ENCODE results near the gene TMEM141. TPM values are rescaled to one million over a fixed set of nuclear protein-coding genes. Genes with fewer than 3 reads are reported as not detected.

Gene TMEM141
- total and polyA plus RNA-seq, 2 of the 8 experiments (the other 6 are each of a cell fraction or from before 2014, with no cell fraction given), result 51.1 to 137 TPM

GRCh38 chr9:136773386-136774044 is 17.6 kb upstream of the TMEM141 start:
- Histone ChIP-seq H3K79me2 (ENCODE audit: control insufficient read depth in 1 of 2, insufficient read depth in 2 of 2, low read length in 2 of 2) (no peaks in the 10 kb centered on the region), H3K4me1 (replicated peaks in 1 of 4; ENCODE audit: control insufficient read depth in 3 of 4, insufficient read depth in 4 of 4, low read length in 3 of 4) (no peaks in the 10 kb centered on the region), H3K9me3 (ENCODE audit: insufficient read depth in 2 of 2, low read depth in 1 of 2, low read length in 1 of 2) (peaks cover 0 to 7% of the 10 kb centered on the region in 2 experiments), H3K79me1 (ENCODE audit: low read depth, low read length) (no peaks in the 10 kb centered on the region), H3K14ac (ENCODE audit: insufficient read length) (no peak overlapping the region), H4K8ac (ENCODE audit: extremely low read depth, insufficient read depth, low read length) (no peak overlapping the region), H2BK120ac (replicated peaks; ENCODE audit: low read depth, low read length) (no peak overlapping the region), H4K20me1 (replicated peaks in 1 of 2; ENCODE audit: control insufficient read depth in 1 of 2, insufficient read depth in 2 of 2, low read length in 2 of 2) (no peaks in the 10 kb centered on the region), H3K23ac (ENCODE audit: insufficient read length) (no peak overlapping the region), H2BK12ac (ENCODE audit: low read depth, low read length) (no peak overlapping the region), H4K91ac (replicated peaks; ENCODE audit: insufficient read length, low read length) (no peak overlapping the region), H3K27ac (ENCODE audit: low read depth, low read length) (no peak overlapping the region), H3K4ac (replicated peaks; ENCODE audit: insufficient read length, low read depth, low read length) (no peak overlapping the region), H3K18ac (ENCODE audit: extremely low read depth, low read length) (no peak overlapping the region), H3K56ac (replicated peaks; ENCODE audit: insufficient read length, low read depth, low read length) (no peak overlapping the region), H2BK5ac (ENCODE audit: low read depth, low read length) (no peak overlapping the region), H3K36me3 (ENCODE audit: control insufficient read depth in 2 of 4, insufficient read depth in 4 of 4, low read length in 3 of 4) (no peaks in the 10 kb centered on the region), H3K4me3 (ENCODE audit: extremely low read depth in 1 of 4, insufficient read depth in 2 of 4, low read depth in 3 of 4, low read length in 4 of 4) (no peak overlapping the region), H4K5ac (ENCODE audit: insufficient read length, low read depth, low read length) (no peak overlapping the region), H2AK5ac (ENCODE audit: low read depth, low read length) (no peak overlapping the region), H2AFZ (ENCODE audit: low read length) (peak overlapping the region; percentile 100), H3K9ac (replicated peaks in 1 of 4; ENCODE audit: extremely low read depth in 1 of 4, low read depth in 3 of 4, low read length in 3 of 4) (no peak overlapping the region), H3K4me2 (ENCODE audit: insufficient read depth in 1 of 2, low read depth in 2 of 2, low read length in 2 of 2) (no peak overlapping the region; a peak in 1 of 4 replicates), H3K27me3 (replicated peaks in 1 of 4; ENCODE audit: control insufficient read depth in 3 of 4, extremely low read depth in 1 of 4, insufficient read depth in 3 of 4, low read length in 3 of 4) (peaks cover 0 to 4% (median 1%) of the 10 kb centered on the region in 4 experiments; a peak in 3 of 7 replicates), H3K23me2 (ENCODE audit: low read depth, low read length) (no peaks in the 10 kb centered on the region), H2BK20ac (ENCODE audit: low read length) (no peak overlapping the region), H2BK15ac (ENCODE audit: low read length) (no peak overlapping the region)
- WGBS, 2 experiments (ENCODE audit: extremely low coverage in 1 of 2, insufficient coverage in 1 of 2, insufficient read length in 1 of 2, insufficient replicate concordance in 2 of 2, low coverage in 1 of 2, low lambda C conversion rate in 2 of 2, missing lambda C conversion rate in 1 of 2), result 76% methylated on average over 7 of the region's 7 CpGs; no CpG with 5 or more reads in 1 of the 2 experiments
- ChIA-PET POLR2A (ENCODE audit: partially characterized antibody) (interaction anchor here (2.4 kb wide), 1 partner anchor 10 kb away, joined by 5 read pairs; no protein-coding TSS in a partner anchor), CTCF (ENCODE audit: partially characterized antibody) (interaction anchor here (1.4 to 9.6 kb wide), 4 partner anchors 12 to 32 kb away, joined by 4 to 42 read pairs (median 20); partner anchors contain the start of gene LCN8)
- DNase-seq (ENCODE audit: low read depth in 1 of 2, low spot score in 2 of 2), result peak in 1 of 2 experiments; percentile 81
- FAIRE-seq, result peak; percentile 28
- TF ChIP-seq TAF7 (optimal IDR thresholded peaks at IDR 0.05; ENCODE audit: borderline replicate concordance, low read depth, low read length), result no peak
- no peak for TF ChIP-seq RAD21 (IDR thresholded peaks at IDR 0.05 in 1 of 2, conservative IDR thresholded peaks at IDR 0.05 in 1 of 2; ENCODE audit: low read depth in 2 of 2, low read length in 2 of 2)
- no peak for TF ChIP-seq CREB1 (IDR thresholded peaks at IDR 0.05)
- TF ChIP-seq YY1 (IDR thresholded peaks at IDR 0.05; ENCODE audit: low read depth, low read length), result peak; percentile 80; the same call in 1 of the 2 replicates
- TF ChIP-seq GTF2F1 (IDR thresholded peaks at IDR 0.05; ENCODE audit: borderline replicate concordance, low read depth, low read length), result no peak
- TF ChIP-seq CHD2 (IDR thresholded peaks at IDR 0.05; ENCODE audit: low read length), result peak; percentile 64
- TF ChIP-seq, protein P1, sequence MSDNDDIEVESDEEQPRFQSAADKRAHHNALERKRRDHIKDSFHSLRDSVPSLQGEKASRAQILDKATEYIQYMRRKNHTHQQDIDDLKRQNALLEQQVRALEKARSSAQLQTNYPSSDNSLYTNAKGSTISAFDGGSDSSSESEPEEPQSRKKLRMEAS (IDR thresholded peaks at IDR 0.05), result peak; percentile 65
- peak; percentile 89 for TF ChIP-seq ATF3 (IDR thresholded peaks at IDR 0.05; ENCODE audit: insufficient read depth, low read depth, low read length)
- no peak for TF ChIP-seq POU5F1 (IDR thresholded peaks at IDR 0.05; ENCODE audit: low read depth, low read length)
- TF ChIP-seq HDAC6 (IDR thresholded peaks at IDR 0.05; ENCODE audit: low read depth, low read length), result no peak
- TF ChIP-seq MAFK (IDR thresholded peaks at IDR 0.05; ENCODE audit: low read depth, low read length), result no peak
- no peak for TF ChIP-seq CTBP2 (IDR thresholded peaks at IDR 0.05; ENCODE audit: borderline replicate concordance, insufficient read depth, insufficient read length, low read length)

Measured in H1 (cell line).